Measurements from ENCODE around the gene TTC38.
A peak's percentile ranks its signal among the peaks of the same experiment; 100 is the strongest.

The TTC38 gene

GRCh38 chr22:46320166-46320710, 52.4 kb downstream of the TTC38 start:
- Mint-ChIP-seq H3K4me1 (no peaks in the 10 kb centered on the region), H3K36me3 (ENCODE audit: low read depth) (peaks cover 76% of the 10 kb centered on the region), H3K9me3 (no peaks in the 10 kb centered on the region), H3K4me3 (no peak overlapping the region), H3K27me3 (ENCODE audit: low read depth, poor library complexity) (no peaks in the 10 kb centered on the region), H3K27ac (peak overlapping the region; percentile 45)
- TF ChIP-seq CTCF (IDR thresholded peaks at IDR 0.05) = no peak
- no peak for DNase-seq

- no peak for DNase-seq
- H3K9me3 Mint-ChIP-seq = no peaks in the 10 kb centered on the region
- no peak for TF ChIP-seq CTCF (IDR thresholded peaks at IDR 0.05)
- no peak overlapping the region for H3K4me3 Mint-ChIP-seq
- H3K27ac Mint-ChIP-seq = peak overlapping the region; percentile 32
- H3K4me1 Mint-ChIP-seq = no peaks in the 10 kb centered on the region
- H3K27me3 Mint-ChIP-seq (ENCODE audit: low read depth, poor library complexity) = no peaks in the 10 kb centered on the region
- peaks cover 70% of the 10 kb centered on the region for H3K36me3 Mint-ChIP-seq (ENCODE audit: low read depth)
These were observed 53.0 kb downstream of the TTC38 start for GRCh38 chr22:46320716-46321386.

DNA sequence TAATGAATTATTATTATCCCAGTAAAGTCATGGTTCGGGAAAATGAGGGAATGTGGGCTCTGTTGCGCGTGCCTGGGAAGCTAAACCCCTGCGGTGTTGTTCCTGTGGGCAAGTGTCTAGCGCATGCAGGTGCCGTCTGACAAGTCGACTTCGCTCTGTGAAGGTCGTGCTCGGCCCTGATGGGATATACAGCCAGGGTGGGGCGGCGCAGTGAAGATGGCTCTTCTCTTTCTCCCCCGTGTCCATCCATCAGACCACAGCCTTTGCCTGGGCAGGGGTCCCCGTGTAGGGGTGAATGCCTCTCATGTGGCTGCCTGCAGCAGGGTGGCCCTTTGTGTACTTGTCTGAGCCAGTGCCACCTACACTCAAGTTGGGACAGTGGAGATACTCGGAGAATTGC, 54.9 kb downstream of the TTC38 start:
- Mint-ChIP-seq H3K27ac (no peak overlapping the region), H3K4me3 (no peak overlapping the region), H3K4me1 (no peaks in the 10 kb centered on the region), H3K27me3 (ENCODE audit: low read depth, poor library complexity) (no peaks in the 10 kb centered on the region), H3K9me3 (no peaks in the 10 kb centered on the region), H3K36me3 (ENCODE audit: low read depth) (peaks cover 64% of the 10 kb centered on the region)
- TF ChIP-seq CTCF (IDR thresholded peaks at IDR 0.05) = no peak
- no peak for DNase-seq

- Mint-ChIP-seq H3K27me3 (ENCODE audit: low read depth, poor library complexity) (no peaks in the 10 kb centered on the region), H3K4me1 (no peaks in the 10 kb centered on the region), H3K27ac (peak overlapping the region; percentile 68), H3K9me3 (no peaks in the 10 kb centered on the region), H3K4me3 (no peak overlapping the region), H3K36me3 (ENCODE audit: low read depth) (peaks cover 62% of the 10 kb centered on the region)
- TF ChIP-seq CTCF (IDR thresholded peaks at IDR 0.05) = no peak
- no peak for DNase-seq
These were observed 55.4 kb downstream of the TTC38 start for GRCh38 chr22:46323162-46323561.

DNA sequence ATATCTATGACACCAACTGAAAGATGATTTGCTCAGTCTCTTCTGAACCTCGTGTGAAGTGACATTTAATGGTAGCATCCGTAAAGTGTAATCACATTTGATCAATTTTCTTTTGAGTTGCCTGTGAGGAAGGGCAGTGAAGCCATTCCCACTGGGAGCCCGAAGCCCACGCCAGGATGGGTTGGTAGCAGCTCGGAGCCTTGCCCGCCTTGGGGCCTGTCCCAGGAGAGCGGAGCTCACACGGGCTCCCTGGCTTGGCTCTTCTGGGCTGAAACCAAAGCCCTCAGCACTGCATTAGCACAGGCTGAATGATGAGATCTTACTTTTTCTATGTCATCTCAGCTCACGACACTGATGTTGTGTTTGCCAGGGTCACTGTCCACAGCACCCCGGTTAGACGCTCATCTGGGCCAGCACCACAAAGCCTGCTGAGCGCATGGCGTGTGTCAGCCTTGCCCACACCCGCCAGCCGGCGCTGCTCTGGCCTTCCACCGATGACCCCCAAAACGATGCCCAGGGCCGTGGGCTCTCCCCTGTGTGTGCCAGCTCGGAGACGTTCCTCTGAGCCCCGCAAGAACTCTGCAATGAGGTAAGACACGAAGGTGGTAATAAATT, 58.4 kb downstream of the TTC38 start:
- H3K4me1 Mint-ChIP-seq = no peaks in the 10 kb centered on the region
- no peak overlapping the region for H3K27ac Mint-ChIP-seq
- H3K36me3 Mint-ChIP-seq (ENCODE audit: low read depth) = peaks cover 44% of the 10 kb centered on the region
- H3K9me3 Mint-ChIP-seq = no peaks in the 10 kb centered on the region
- no peaks in the 10 kb centered on the region for H3K27me3 Mint-ChIP-seq (ENCODE audit: low read depth, poor library complexity)
- no peak for DNase-seq
- H3K4me3 Mint-ChIP-seq = no peak overlapping the region
- no peak for TF ChIP-seq CTCF (IDR thresholded peaks at IDR 0.05)
